ENCODE results near the gene CCDC122. TPM values are rescaled to one million over a fixed set of nuclear protein-coding genes. Genes with fewer than 3 reads are reported as not detected.

CCDC122 gene
- total and polyA plus RNA-seq, 10 of the 15 experiments (the other 5 are each of a cell fraction or from before 2014, with no cell fraction given): 1.0 to 4.5 (median 2.9) TPM; not detected in 1

DNA sequence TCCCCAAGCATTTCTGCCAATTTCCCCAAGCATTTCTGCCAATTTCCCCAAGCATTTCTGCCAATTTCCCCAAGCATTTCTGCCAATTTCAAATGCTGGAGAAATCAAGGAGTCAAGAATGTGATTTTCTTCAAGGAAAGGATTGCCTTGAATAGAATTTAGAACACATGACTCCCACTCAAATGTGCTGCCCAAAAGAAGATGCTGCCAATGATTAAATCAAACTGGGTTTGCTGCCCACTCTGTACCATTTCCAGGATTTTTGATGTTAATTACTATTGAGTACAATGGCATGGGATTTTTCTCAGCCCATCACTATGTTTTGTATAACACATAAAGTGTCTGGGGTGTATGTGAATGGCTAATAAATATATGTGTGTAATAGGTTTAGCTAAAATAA, 70.9 kb downstream of the CCDC122 start:
- H3K27me3 ChIP-seq (replicated peaks in 1 of 2; ENCODE audit: control insufficient read depth in 2 of 2, insufficient read depth in 2 of 2, low read length in 1 of 2): no peaks in the 10 kb centered on the region; a peak in 1 of 4 replicates
- H2AFZ ChIP-seq (ENCODE audit: control insufficient read depth, low read depth, low read length): no peak overlapping the region
- TF ChIP-seq POLR2A (IDR thresholded peaks at IDR 0.05; ENCODE audit: low read depth, low read length): no peak
- TF ChIP-seq, protein P1, sequence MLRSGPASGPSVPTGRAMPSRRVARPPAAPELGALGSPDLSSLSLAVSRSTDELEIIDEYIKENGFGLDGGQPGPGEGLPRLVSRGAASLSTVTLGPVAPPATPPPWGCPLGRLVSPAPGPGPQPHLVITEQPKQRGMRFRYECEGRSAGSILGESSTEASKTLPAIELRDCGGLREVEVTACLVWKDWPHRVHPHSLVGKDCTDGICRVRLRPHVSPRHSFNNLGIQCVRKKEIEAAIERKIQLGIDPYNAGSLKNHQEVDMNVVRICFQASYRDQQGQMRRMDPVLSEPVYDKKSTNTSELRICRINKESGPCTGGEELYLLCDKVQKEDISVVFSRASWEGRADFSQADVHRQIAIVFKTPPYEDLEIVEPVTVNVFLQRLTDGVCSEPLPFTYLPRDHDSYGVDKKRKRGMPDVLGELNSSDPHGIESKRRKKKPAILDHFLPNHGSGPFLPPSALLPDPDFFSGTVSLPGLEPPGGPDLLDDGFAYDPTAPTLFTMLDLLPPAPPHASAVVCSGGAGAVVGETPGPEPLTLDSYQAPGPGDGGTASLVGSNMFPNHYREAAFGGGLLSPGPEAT (IDR thresholded peaks at IDR 0.05; ENCODE audit: low read depth): no peak
- no peak for TF ChIP-seq NR2C2 (IDR thresholded peaks at IDR 0.05; ENCODE audit: borderline replicate concordance, control insufficient read depth, insufficient read length, low read depth)
- TF ChIP-seq YY1 (IDR thresholded peaks at IDR 0.05; ENCODE audit: low read depth, low read length): no peak
- no peak for TF ChIP-seq FOXK2 (IDR thresholded peaks at IDR 0.05)
- TF ChIP-seq SREBF2 (IDR thresholded peaks at IDR 0.05; ENCODE audit: low read length): no peak
- TF ChIP-seq HCFC1 (IDR thresholded peaks at IDR 0.05; ENCODE audit: low read length): no peak
- TF ChIP-seq NFXL1 (IDR thresholded peaks at IDR 0.05; ENCODE audit: borderline replicate concordance): no peak
- no peak for TF ChIP-seq SRF (IDR thresholded peaks at IDR 0.05; ENCODE audit: low read depth in 2 of 2, low read length in 2 of 2)
- no peak for TF ChIP-seq TARDBP (IDR thresholded peaks at IDR 0.05; ENCODE audit: borderline replicate concordance)
- no peak for TF ChIP-seq HDAC2 (IDR thresholded peaks at IDR 0.05)
- no peak for TF ChIP-seq TCF3 (IDR thresholded peaks at IDR 0.05; ENCODE audit: borderline replicate concordance, insufficient read depth, low read depth, low read length)
- TF ChIP-seq, protein P2, sequence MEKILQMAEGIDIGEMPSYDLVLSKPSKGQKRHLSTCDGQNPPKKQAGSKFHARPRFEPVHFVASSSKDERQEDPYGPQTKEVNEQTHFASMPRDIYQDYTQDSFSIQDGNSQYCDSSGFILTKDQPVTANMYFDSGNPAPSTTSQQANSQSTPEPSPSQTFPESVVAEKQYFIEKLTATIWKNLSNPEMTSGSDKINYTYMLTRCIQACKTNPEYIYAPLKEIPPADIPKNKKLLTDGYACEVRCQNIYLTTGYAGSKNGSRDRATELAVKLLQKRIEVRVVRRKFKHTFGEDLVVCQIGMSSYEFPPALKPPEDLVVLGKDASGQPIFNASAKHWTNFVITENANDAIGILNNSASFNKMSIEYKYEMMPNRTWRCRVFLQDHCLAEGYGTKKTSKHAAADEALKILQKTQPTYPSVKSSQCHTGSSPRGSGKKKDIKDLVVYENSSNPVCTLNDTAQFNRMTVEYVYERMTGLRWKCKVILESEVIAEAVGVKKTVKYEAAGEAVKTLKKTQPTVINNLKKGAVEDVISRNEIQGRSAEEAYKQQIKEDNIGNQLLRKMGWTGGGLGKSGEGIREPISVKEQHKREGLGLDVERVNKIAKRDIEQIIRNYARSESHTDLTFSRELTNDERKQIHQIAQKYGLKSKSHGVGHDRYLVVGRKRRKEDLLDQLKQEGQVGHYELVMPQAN (conservative IDR thresholded peaks at IDR 0.05): no peak
- no peak for TF ChIP-seq ZNF384 (IDR thresholded peaks at IDR 0.05; ENCODE audit: borderline replicate concordance, low read depth, low read length)
- no peak for TF ChIP-seq MEF2B (IDR thresholded peaks at IDR 0.05; ENCODE audit: partially characterized antibody, poor library complexity, severe bottlenecking)
- TF ChIP-seq EP300 (IDR thresholded peaks at IDR 0.05; ENCODE audit: borderline replicate concordance in 1 of 2, control insufficient read depth in 1 of 2, low read depth in 2 of 2, low read length in 2 of 2): no peak
- no peak for TF ChIP-seq CHD2 (IDR thresholded peaks at IDR 0.05; ENCODE audit: borderline replicate concordance, low read depth, low read length)
- TF ChIP-seq STAT1 (conservative IDR thresholded peaks at IDR 0.05): no peak
- TF ChIP-seq SMARCA5 (IDR thresholded peaks at IDR 0.05): no peak
- no peak for TF ChIP-seq IKZF2 (IDR thresholded peaks at IDR 0.05)
- no peak for ATAC-seq
- H3K9me3 ChIP-seq (replicated peaks; ENCODE audit: control insufficient read depth, insufficient read depth, low read length): no peaks in the 10 kb centered on the region
- in situ Hi-C loops (cut with MboI) (loop anchor here (10.0 kb wide), 2 partner anchors 504 to 834 kb away; no protein-coding TSS in a partner anchor), intact Hi-C loops (cut with micrococcal nuclease; ENCODE audit: unreplicated experiment) (loop anchor here (10.0 kb wide), 1 partner anchor 614 kb away; no protein-coding TSS in a partner anchor)
- ChIA-PET SMC1A (ENCODE audit: uncharacterized antibody, unreplicated experiment) (no interaction called here), POLR2A (interaction anchor here (0.5 kb wide), 1 partner anchor 841 kb away, joined by 3 read pairs; no protein-coding TSS in a partner anchor), RAD21 (ENCODE audit: unreplicated experiment) (no interaction called here), CTCF (no interaction called here)
- H3K36me3 ChIP-seq (ENCODE audit: control insufficient read depth in 2 of 2, insufficient read depth in 2 of 2, low read length in 1 of 2): no peaks in the 10 kb centered on the region
- no peak for DNase-seq (ENCODE audit: low read depth, low spot score)
- no peaks in the 10 kb centered on the region for H3K4me1 ChIP-seq (ENCODE audit: control insufficient read depth, insufficient read depth, low read length)
- no peaks in the 10 kb centered on the region for H4K20me1 ChIP-seq (ENCODE audit: control insufficient read depth, insufficient read depth)
- no peak overlapping the region for H3K9ac ChIP-seq (ENCODE audit: control insufficient read depth, insufficient read depth, low read length)
- no peak overlapping the region for H3K4me2 ChIP-seq (ENCODE audit: control insufficient read depth, insufficient read depth)
- no peak for FAIRE-seq
- BruUV-seq (replicated peaks): no TSS peak
- no peak overlapping the region for H3K4me3 ChIP-seq
- no peak overlapping the region for H3K27ac ChIP-seq (ENCODE audit: control insufficient read depth, insufficient read depth)
- H3K79me2 ChIP-seq (ENCODE audit: control insufficient read depth, insufficient read depth, low read length): no peaks in the 10 kb centered on the region
